HG02610 (cell line): Measurements from ENCODE around the gene KRIT1.
"Not testable (repeated sequence)": the region's sequence is repeated elsewhere in the genome, so short reads cannot be mapped to it uniquely, and the experiment has no call there.

Source experiments
- ATAC-seq: cut with Tn5 transposase; IDR thresholded peaks from one replicate; pipeline ENCODE4 v1.9.1; 2021; ENCODE audit warnings: mild to moderate bottlenecking, moderate library complexity; ENCODE audit not compliant: unreplicated experiment

KRIT1 gene

DNA sequence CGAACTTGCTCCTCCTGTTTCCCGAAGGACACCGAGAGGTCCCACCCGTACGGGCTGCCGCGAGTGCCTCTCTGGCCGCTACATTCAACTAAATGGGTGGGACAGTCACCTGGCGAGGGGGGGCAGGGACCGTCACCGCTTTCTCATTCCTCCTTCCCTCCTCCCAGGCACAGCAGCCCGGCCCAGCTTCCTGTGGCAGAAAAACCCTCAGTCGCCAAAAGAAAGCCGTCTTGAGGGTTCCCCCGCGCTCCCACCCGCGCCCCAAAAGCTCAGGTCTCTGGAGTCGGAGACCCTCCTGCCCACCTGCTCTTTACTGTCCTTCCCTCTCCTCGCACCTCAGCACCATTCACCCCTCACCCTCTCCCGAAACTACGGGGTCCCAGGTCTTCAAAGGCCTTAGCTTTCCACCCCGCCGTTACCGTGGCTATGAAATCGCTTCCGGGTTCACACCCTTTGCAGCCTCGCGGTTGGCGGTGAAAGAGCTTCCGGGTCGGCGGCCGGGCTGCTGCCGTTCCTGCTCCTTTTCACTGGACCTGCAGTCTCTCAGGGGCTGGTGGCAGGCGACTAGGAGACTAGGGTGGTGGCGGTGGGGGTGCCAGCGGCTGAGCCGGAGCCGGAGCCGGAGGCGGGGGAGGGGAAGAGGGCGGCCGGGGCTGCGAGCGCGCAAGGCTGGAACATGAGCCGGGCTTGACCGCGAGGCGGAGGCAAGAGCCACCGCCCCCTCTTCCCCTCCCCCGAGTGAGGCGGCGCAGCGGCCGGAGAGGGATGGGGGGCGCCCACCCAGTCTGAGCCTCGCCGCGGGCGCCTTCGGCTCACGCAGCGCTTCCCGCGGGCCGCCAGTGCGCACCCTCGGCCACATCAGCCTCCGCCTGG is at the start of gene KRIT1, which contains the start of gene ANKIB1:
Gene KRIT1 (minus strand): TSS at position 428 of the 873 bp plus-strand sequence. CDS start 3,779 bp downstream, outside the sequence.
Gene ANKIB1 (plus strand): TSS at position 488 of the 873 bp plus-strand sequence. CDS start 49,005 bp downstream, outside the sequence.
- peak; percentile 82 for ATAC-seq

DNA sequence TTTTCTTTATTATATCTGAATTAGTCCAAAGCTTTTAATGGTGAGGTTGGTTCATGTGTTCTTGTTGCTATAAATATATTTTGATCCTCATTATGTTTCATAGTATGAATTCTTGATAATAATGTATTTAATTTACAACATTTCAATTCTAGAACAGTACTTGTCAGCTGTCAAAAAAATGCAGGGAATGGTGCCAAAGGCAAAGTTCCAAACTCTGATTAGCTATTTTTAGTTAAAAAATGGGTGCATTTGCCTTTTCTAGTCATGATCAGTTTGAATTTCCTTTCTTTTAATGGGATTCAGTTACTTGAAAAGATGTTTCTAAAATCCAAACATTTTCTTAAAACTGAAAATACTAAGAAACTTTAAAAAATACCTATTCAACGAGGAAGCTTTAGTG is 49.7 kb upstream of the KRIT1 start:
- ATAC-seq = no peak

DNA sequence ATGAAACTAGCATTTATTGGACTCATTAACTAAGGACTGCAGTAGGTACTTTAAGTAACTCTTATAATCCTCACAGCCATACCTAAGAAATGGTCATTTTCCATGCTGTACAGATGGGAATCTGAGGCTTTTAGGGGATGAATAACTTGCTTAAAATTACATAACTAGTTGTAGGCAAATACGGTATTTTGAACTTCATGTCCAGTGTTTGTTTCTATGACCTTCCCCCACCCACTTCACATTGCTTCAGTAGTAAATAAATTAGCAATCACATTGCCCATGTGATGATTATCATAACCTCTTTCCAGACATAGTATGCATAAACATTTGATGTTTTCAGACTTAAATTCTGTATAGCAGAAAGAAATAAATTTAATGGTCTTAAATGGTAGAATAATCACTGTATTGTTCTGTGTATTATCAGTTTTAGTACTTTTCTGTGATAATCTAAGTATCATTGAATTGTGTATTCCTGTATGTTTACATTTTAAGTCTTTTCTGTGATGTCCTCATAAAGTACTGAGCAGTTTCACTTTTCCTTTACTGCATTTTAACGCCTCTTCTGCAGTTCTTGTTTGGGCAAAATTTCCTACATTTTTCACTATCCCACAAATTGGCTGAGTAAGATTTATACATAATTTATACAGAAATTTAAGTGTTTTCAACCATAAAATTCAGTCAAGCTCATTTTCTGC is 48.3 kb upstream of the KRIT1 start:
- ATAC-seq = no peak

- ATAC-seq = peak; percentile 53
These were observed 47.3 kb upstream of the KRIT1 start for GRCh38 chr7:92292981-92293380.

DNA sequence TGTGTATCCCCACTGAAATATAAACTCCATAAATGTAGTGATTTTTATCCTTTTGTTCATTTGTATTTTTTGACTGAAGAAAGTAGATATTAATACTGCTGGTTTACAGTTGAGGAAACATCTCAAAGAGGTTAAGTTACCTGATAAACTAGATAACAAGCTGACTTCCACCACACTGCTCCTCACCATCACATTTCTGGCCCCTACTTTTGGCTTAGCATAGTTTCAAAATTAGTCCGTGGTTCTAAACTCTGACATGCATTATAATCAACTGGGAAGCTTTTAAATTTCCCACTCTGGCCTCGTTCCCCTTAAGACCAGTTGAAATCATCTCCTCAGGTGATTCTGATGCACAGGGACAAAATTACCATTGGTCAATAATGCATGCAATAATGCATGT is 43.6 kb upstream of the KRIT1 start:
- peak; percentile 47 for ATAC-seq

- ATAC-seq = no peak
These were observed 37.2 kb upstream of the KRIT1 start for GRCh38 chr7:92282930-92283329.

DNA sequence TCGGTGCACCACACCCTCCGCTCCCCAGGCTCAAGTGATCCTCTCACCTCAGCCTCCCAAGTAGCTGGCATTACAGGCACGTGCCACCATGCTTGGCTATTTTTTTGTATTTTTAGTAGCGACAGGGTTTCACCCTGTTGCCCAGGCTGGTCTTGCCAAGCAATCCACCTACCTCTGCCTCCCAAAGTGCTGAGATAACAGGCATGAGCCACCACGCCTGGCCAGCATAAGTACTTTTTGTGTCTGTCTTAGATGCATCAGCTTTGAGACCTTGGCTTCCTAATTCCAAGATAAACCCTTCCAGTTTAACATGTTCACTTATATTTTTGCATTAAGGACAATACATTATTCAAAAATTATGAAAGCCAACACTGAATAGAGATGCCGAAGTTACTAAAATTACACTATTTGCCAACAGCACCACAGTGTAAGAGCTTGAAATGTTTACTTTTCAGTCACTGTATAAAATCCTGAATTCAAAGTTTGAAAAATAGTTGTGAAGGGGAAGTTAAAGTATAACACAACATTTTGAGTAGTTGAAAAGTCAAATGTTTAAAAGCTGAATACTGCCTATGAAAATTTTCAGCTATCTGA is 36.6 kb upstream of the KRIT1 start:
- no peak for ATAC-seq

GRCh38 chr7:92281031-92281430 is 35.3 kb upstream of the KRIT1 start:
- ATAC-seq = no peak

GRCh38 chr7:92279396-92280031 is 33.8 kb upstream of the KRIT1 start:
- ATAC-seq = no peak

GRCh38 chr7:92276460-92276864 is 30.7 kb upstream of the KRIT1 start:
- ATAC-seq = peak; percentile 93

- no peak for ATAC-seq
These were observed 29.6 kb upstream of the KRIT1 start for GRCh38 chr7:92275327-92275726.

DNA sequence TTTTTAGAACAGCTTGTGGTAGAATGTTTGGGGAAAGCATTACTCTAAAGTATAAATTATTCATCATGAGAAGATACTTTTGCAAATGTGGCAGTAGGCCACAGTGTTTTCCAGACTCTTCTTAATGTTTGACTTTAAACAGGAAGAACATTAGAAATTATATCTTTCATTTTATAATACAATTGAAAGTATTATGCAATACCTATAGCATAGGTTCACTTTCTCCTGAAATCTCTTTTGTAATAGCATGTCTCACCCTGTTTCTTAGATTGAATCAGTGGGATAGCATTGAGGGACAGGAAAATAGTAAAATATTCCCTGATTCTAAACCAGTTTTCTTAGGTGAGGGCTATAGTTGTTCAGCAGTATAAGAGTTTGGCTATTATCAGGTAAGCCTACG is 23.2 kb upstream of the KRIT1 start:
- ATAC-seq = no peak

GRCh38 chr7:92266415-92267241 is 20.9 kb upstream of the KRIT1 start:
- no peak for ATAC-seq

GRCh38 chr7:92260248-92260781 is 14.6 kb upstream of the KRIT1 start:
- no peak for ATAC-seq

DNA sequence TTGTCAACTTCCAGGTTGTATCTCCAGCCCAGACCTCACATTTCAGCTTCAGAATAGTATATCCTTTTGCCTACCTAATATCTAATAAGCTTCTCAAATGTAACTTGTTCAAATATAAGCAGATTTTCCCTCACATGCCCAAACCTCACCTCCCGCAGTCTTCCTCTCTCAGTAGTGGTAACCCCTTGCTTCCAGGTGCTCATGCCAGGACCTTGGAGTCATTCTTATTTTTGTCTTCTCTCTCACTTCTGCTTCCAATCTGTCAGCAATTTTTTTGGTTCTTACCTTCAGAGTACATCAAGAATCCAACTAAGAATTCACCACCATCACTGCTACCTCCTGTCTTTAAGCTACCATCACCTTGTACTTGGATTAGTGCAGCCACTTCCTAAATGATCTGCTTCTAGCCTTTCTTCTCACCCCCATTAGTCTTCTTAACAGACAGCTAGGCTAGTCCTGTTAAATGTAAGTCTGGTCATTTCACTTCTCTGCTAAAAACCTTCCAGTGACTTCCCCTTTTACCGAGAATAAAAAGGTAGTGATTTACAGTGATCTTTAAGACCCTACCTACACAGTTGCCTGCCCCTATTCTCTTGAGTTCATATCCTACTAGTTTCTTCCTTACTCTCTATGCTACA is 14.0 kb upstream of the KRIT1 start:
- no peak for ATAC-seq

- ATAC-seq = no peak
These were observed 13.3 kb upstream of the KRIT1 start for GRCh38 chr7:92259062-92259461.

GRCh38 chr7:92255308-92255707 is 9.6 kb upstream of the KRIT1 start:
- ATAC-seq = no peak

GRCh38 chr7:92254800-92255199 is 9.1 kb upstream of the KRIT1 start:
- not testable (repeated sequence) for ATAC-seq

DNA sequence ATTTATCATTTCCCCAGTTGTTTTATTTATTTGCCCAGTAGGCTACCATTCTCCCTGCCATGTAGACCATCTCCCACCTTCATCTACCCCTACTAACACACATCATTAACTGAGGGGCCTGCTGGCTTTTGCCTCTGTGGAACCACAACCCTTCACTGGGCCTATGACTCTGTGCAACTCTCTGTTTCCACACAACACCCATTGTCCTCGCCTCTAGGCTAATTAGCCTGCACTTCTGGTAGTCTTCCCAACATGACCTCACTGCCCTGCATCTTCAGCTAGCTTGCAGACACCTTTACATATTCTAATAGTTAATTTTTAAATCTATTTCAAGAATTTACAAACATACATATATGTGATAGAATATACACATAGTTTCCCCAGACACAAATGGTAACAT is 7.5 kb upstream of the KRIT1 start:
- no peak for ATAC-seq

DNA sequence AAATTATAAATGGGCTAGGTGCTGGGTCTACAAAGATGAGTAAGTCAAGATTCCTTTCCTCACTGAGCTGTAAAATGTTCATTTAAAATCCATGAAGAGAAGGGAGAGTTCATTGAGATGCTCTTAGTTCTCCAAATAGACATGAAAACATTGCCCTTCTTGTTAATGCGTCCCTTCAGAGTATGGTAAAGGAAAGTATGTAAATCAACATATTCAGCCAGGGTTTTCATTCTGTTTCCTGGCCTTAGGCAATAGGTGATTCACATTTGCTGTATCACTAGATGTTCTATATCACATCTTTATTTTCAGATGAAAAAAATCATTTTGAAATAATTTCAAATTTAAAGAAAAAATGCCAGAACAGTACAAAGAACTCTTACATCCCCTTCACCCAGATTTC is 5.5 kb upstream of the KRIT1 start:
- ATAC-seq = no peak
